Suprapubic skin (tissue), 4 donors: ENCODE results near the gene NABP1. TPM values are rescaled to one million over a fixed set of nuclear protein-coding genes. Genes with fewer than 3 reads are reported as not detected.

ENCODE experiments used
- DNase-seq, 2 donors: peaks; one replicate each; pipeline ENCODE4 v3.0.0-alpha.2; 2019; ENCODE audit warnings: low spot score in 2 of 2
- H3K27ac ChIP-seq: fragments of 200-600 bp; sonication (generic); one replicate; pipeline ENCODE4 v1.5.1; 2019
- H3K27me3 ChIP-seq: fragments of 200-600 bp; sonication (generic); one replicate; pipeline ENCODE4 v1.5.1; 2019
- H3K36me3 ChIP-seq: fragments of 200-600 bp; sonication (generic); one replicate; pipeline ENCODE4 v1.5.1; 2019
- H3K4me1 ChIP-seq: fragments of 200-600 bp; sonication (generic); one replicate; pipeline ENCODE4 v1.5.1; 2019
- H3K4me3 ChIP-seq: fragments of 200-600 bp; sonication (generic); one replicate; pipeline ENCODE4 v1.5.1; 2019; ENCODE audit warnings: mild to moderate bottlenecking
- H3K9me3 ChIP-seq: fragments of 200-600 bp; sonication (generic); one replicate; pipeline ENCODE4 v1.5.1; 2019
- CTCF ChIP-seq, 2 donors: fragments of 200-600 bp in 1 of 2; fragments of 450-650 bp in 1 of 2; sonication (generic) in 1 of 2; IDR thresholded peaks; one replicate each; pipeline ENCODE4 v1.5.1; 2016 to 2019; ENCODE audit warnings: antibody characterized with exemption in 2 of 2, mild to moderate bottlenecking in 1 of 2, moderate library complexity in 1 of 2
- EP300 ChIP-seq: sonication (generic); formaldehyde crosslinking; IDR thresholded peaks from one replicate; pipeline ENCODE4 v1.6.1; 2017; ENCODE audit warnings: antibody characterized with exemption
- POLR2A ChIP-seq, 2 donors: fragments of 450-650 bp; IDR thresholded peaks; one replicate each; pipeline ENCODE4 v1.6.1; 2017; ENCODE audit warnings: antibody characterized with exemption in 2 of 2, mild to moderate bottlenecking in 2 of 2, moderate library complexity in 2 of 2
- POLR2AphosphoS5 ChIP-seq, 3 donors: sonication (generic); formaldehyde crosslinking; IDR thresholded peaks; one replicate each; pipeline ENCODE4 v1.6.1; 2017; ENCODE audit warnings: antibody characterized with exemption in 3 of 3
- WGBS: methylation state at CpG from one replicate; pipeline ENCODE4 v1.1.5; 2018; 5-methylcytosine and 5-hydroxymethylcytosine counted together
- total RNA-seq, 4 donors: library from RNA; depleted of rRNA; stranded (reverse); fragments of >200 nt; gene quantifications; one replicate each; pipeline ENCODE4 v1.1.0, GENCODE V29; 2016

The NABP1 gene
- total RNA-seq, 4 donors from 2014 or later, result 6.3 to 33.6 (median 16.1) TPM

- Histone ChIP-seq H3K27me3 (no peaks in the 10 kb centered on the region), H3K36me3 (no peaks in the 10 kb centered on the region), H3K4me3 (no peak overlapping the region), H3K9me3 (no peaks in the 10 kb centered on the region), H3K4me1 (no peaks in the 10 kb centered on the region), H3K27ac (no peak overlapping the region)
- TF ChIP-seq CTCF (IDR thresholded peaks at IDR 0.05) (no peak), POLR2A (IDR thresholded peaks at IDR 0.05) (no peak), EP300 (no peak), POLR2AphosphoS5 (IDR thresholded peaks at IDR 0.05) (no peak)
- no peak for DNase-seq
- WGBS, result 77% methylated on average over 2 of the region's 2 CpGs
Measured at GRCh38 chr2:191711621-191712020, 33.7 kb downstream of the NABP1 start.

DNA sequence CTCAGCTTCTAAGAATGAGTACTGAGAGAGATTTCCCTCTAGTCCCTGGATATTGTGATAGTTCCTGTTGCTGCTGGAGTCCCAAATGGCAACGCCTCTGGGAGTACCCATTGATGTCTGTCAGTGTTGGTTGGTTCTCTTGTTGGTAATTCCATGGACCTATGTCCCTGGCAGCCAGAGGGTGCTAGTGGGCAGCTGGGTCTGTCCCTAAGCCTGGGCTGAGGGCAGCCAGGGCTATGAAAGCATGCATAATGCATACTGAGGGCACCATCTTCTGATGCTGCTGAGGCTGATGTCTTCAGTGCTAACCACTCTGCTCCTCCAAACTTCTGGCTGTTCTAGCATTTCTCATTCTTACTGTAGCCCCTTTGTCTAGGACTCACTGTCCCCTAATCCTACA, 35.9 kb downstream of the NABP1 start:
- no peaks in the 10 kb centered on the region for H3K36me3 ChIP-seq
- H3K4me3 ChIP-seq, result no peak overlapping the region
- 83% methylated on average over 1 of the region's 1 CpG for WGBS
- DNase-seq, result no peak
- no peaks in the 10 kb centered on the region for H3K9me3 ChIP-seq
- H3K27me3 ChIP-seq, result no peaks in the 10 kb centered on the region
- H3K4me1 ChIP-seq, result no peaks in the 10 kb centered on the region
- H3K27ac ChIP-seq, result no peak overlapping the region
- TF ChIP-seq POLR2AphosphoS5 (IDR thresholded peaks at IDR 0.05) (no peak), POLR2A (IDR thresholded peaks at IDR 0.05) (no peak), CTCF (IDR thresholded peaks at IDR 0.05) (no peak), EP300 (no peak)

- H3K27me3 ChIP-seq, result no peaks in the 10 kb centered on the region
- no peak for TF ChIP-seq POLR2AphosphoS5 (IDR thresholded peaks at IDR 0.05)
- no peak for TF ChIP-seq EP300
- no peak for TF ChIP-seq POLR2A (IDR thresholded peaks at IDR 0.05)
- no peak for TF ChIP-seq CTCF (IDR thresholded peaks at IDR 0.05)
- H3K4me3 ChIP-seq, result no peak overlapping the region
- no peaks in the 10 kb centered on the region for H3K4me1 ChIP-seq
- H3K27ac ChIP-seq, result no peak overlapping the region
- 94% methylated on average over 4 of the region's 4 CpGs for WGBS
- no peaks in the 10 kb centered on the region for H3K36me3 ChIP-seq
- DNase-seq, result no peak
- H3K9me3 ChIP-seq, result no peaks in the 10 kb centered on the region
Measured at GRCh38 chr2:191714925-191715324, 37.0 kb downstream of the NABP1 start.

DNA sequence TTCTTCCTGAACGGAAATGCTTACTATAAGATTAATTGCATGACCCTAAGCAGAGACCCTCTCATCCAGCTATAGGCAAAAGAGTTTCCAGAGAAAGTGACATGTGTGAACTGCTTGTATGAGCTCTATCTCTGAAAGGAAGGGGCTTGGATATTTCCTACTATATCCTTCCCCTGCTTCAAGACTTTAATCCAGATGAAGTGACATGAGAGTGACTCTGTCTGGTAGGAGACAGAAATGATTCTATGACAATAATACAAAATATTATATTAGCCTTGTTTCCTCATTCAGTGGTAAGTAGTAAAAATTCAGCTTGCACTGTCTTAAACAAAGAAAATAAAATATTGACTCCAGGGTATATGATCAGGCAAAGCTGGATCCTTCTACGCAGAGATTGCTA, 37.5 kb downstream of the NABP1 start:
- H3K4me1 ChIP-seq, result no peaks in the 10 kb centered on the region
- WGBS, result 95% methylated on average over 2 of the region's 2 CpGs
- H3K9me3 ChIP-seq, result no peaks in the 10 kb centered on the region
- H3K36me3 ChIP-seq, result no peaks in the 10 kb centered on the region
- no peak for DNase-seq
- no peaks in the 10 kb centered on the region for H3K27me3 ChIP-seq
- no peak overlapping the region for H3K4me3 ChIP-seq
- H3K27ac ChIP-seq, result no peak overlapping the region
- TF ChIP-seq POLR2AphosphoS5 (IDR thresholded peaks at IDR 0.05) (no peak), CTCF (IDR thresholded peaks at IDR 0.05) (no peak), EP300 (no peak), POLR2A (IDR thresholded peaks at IDR 0.05) (no peak)

GRCh38 chr2:191719261-191719660, 41.3 kb downstream of the NABP1 start:
- H3K9me3 ChIP-seq, result no peaks in the 10 kb centered on the region
- H3K27me3 ChIP-seq, result no peaks in the 10 kb centered on the region
- H3K4me1 ChIP-seq, result no peaks in the 10 kb centered on the region
- TF ChIP-seq EP300 (no peak), CTCF (IDR thresholded peaks at IDR 0.05) (no peak), POLR2A (IDR thresholded peaks at IDR 0.05) (no peak), POLR2AphosphoS5 (IDR thresholded peaks at IDR 0.05) (no peak)
- DNase-seq, result no peak
- no peaks in the 10 kb centered on the region for H3K36me3 ChIP-seq
- no peak overlapping the region for H3K4me3 ChIP-seq
- no peak overlapping the region for H3K27ac ChIP-seq
- WGBS, result 73% methylated on average over 2 of the region's 2 CpGs
